COR-L47 (cell line): ENCODE results near the gene MYOZ2.

Experiments
- DNase-seq: peaks from one replicate; lab custom pipeline; 2025; lab: John Stamatoyannopoulos, UW

Gene MYOZ2

GRCh38 chr4:119135721-119136121 is at the start of gene MYOZ2:
Gene MYOZ2, plus strand, starts transcription at chr4:119135832. Its CDS starts 694 bp downstream, at chr4:119136526.
- DNase-seq, result no peak

GRCh38 chr4:119087121-119087520 is 48.5 kb upstream of the MYOZ2 start:
- no peak for DNase-seq

- DNase-seq, result no peak
Observed at GRCh38 chr4:119087656-119088055, 48.0 kb upstream of the MYOZ2 start.

GRCh38 chr4:119093042-119093827 is 42.4 kb upstream of the MYOZ2 start:
- no peak for DNase-seq

GRCh38 chr4:119097282-119097900 is 38.2 kb upstream of the MYOZ2 start:
- no peak for DNase-seq

GRCh38 chr4:119098306-119098705 is 37.3 kb upstream of the MYOZ2 start:
- no peak for DNase-seq

GRCh38 chr4:119099227-119099810 is 36.3 kb upstream of the MYOZ2 start:
- DNase-seq, result no peak

GRCh38 chr4:119100655-119101054 is 35.0 kb upstream of the MYOZ2 start:
- no peak for DNase-seq

- DNase-seq, result no peak
Observed at GRCh38 chr4:119103263-119103662, 32.4 kb upstream of the MYOZ2 start.

- DNase-seq, result no peak
Observed at GRCh38 chr4:119104644-119105273, 30.9 kb upstream of the MYOZ2 start.

GRCh38 chr4:119105605-119106004 is 30.0 kb upstream of the MYOZ2 start:
- DNase-seq, result no peak

GRCh38 chr4:119106036-119107000 is 29.3 kb upstream of the MYOZ2 start:
- no peak for DNase-seq

- no peak for DNase-seq
Observed at GRCh38 chr4:119110121-119110520, 25.5 kb upstream of the MYOZ2 start.

- no peak for DNase-seq
Observed at GRCh38 chr4:119111296-119111695, 24.3 kb upstream of the MYOZ2 start.

- DNase-seq, result no peak
Observed at GRCh38 chr4:119113033-119113655, 22.5 kb upstream of the MYOZ2 start.

GRCh38 chr4:119116021-119116420 is 19.6 kb upstream of the MYOZ2 start:
- DNase-seq, result no peak

GRCh38 chr4:119116925-119117900 is 18.4 kb upstream of the MYOZ2 start:
- no peak for DNase-seq

- no peak for DNase-seq
Observed at GRCh38 chr4:119118397-119118796, 17.2 kb upstream of the MYOZ2 start.

- DNase-seq, result no peak
Observed at GRCh38 chr4:119124352-119124751, 11.3 kb upstream of the MYOZ2 start.

GRCh38 chr4:119125931-119126330 is 9.7 kb upstream of the MYOZ2 start:
- no peak for DNase-seq
